Measurements from ENCODE around the gene NTN1.

DNA sequence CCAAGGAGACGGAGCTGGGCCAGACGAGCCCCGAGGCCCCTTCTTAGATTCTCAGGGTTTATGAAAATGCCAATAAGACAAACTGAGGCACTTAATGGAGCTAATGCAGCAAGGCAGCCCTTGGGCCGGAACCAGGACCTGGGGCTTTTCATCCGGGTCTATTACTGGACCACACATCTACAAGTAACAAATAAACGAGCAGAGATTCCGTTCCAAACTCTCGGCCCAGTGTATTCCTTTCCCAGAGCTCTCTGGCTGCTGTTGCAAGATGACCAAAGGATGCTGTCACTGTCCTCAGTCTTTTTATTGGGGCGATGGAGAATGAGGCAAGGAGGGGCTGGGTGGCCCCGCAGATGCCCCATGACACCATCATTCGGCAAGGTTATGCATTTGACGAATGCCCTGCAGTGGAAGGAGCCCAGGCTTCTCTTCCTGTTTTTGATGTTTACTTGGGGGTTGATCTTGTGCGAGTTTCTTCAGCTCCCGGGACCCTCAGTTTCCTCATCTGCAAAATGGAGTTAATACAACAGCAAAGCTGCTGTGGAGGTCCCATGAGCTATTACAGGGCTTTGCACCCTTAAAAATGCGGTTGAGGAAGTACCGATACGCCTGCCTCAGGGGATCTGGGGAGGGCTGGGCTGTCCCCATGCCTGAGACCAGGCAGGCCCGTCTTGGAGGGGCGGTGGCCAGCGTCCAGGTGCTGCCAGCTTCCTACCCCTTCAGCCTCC, 1.1 kb upstream of the NTN1 start:
- TF ChIP-seq, protein P1, sequence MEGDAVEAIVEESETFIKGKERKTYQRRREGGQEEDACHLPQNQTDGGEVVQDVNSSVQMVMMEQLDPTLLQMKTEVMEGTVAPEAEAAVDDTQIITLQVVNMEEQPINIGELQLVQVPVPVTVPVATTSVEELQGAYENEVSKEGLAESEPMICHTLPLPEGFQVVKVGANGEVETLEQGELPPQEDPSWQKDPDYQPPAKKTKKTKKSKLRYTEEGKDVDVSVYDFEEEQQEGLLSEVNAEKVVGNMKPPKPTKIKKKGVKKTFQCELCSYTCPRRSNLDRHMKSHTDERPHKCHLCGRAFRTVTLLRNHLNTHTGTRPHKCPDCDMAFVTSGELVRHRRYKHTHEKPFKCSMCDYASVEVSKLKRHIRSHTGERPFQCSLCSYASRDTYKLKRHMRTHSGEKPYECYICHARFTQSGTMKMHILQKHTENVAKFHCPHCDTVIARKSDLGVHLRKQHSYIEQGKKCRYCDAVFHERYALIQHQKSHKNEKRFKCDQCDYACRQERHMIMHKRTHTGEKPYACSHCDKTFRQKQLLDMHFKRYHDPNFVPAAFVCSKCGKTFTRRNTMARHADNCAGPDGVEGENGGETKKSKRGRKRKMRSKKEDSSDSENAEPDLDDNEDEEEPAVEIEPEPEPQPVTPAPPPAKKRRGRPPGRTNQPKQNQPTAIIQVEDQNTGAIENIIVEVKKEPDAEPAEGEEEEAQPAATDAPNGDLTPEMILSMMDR (tag by site-specific recombination; IDR thresholded peaks at IDR 0.05), result no peak
- TF ChIP-seq REST (tag by site-specific recombination; IDR thresholded peaks at IDR 0.05) (no peak), ZNF274 (IDR thresholded peaks at IDR 0.05; ENCODE audit: low read length) (no peak), ZNF274 (tag by site-specific recombination; IDR thresholded peaks at IDR 0.05; ENCODE audit: borderline replicate concordance) (no peak), ZNF148 (tag by site-specific recombination; IDR thresholded peaks at IDR 0.05; ENCODE audit: borderline replicate concordance) (no peak), ZNF19 (tag by site-specific recombination; IDR thresholded peaks at IDR 0.05; ENCODE audit: low read depth) (no peak)
- TF ChIP-seq, protein P2, sequence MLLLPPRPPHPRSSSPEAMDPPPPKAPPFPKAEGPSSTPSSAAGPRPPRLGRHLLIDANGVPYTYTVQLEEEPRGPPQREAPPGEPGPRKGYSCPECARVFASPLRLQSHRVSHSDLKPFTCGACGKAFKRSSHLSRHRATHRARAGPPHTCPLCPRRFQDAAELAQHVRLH (tag by site-specific recombination; IDR thresholded peaks at IDR 0.05), result no peak

All from HEK293 (cell line).